ENCODE measurements around the gene EGFR. TPM values are rescaled to one million over a fixed set of nuclear protein-coding genes. Genes with fewer than 3 reads are reported as not detected.
A peak's percentile ranks its signal among the peaks of the same experiment; 100 is the strongest.

EGFR gene
- total and polyA plus RNA-seq, 2 donors (not counting 1 experiment from before 2014, with no cell fraction given) = 55.3 to 62.8 TPM

DNA sequence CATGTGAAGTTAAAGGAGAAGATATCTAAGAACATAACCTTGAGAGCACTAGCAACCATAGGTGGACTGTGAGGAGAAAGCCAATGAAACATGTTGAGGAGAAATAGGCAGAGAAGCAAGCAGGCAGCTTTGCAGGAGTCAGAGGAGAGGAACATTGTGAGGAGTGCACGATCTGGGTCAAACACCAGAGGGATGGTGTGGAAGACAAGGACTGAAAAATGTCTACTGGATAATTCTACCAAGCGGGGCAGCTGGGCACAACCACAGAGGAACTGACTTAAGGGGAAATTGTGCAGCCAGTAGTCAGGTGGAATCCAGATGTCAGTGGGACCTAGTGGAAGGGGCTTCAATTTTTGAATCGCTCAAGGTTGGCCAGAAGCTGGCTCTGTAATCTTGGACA, 234.4 kb downstream of the EGFR start:
- Histone ChIP-seq H4K20me1 (ENCODE audit: control insufficient read depth, extremely low read depth, insufficient read depth, low read length) (no peaks in the 10 kb centered on the region), H2AFZ (ENCODE audit: low read length) (no peak overlapping the region), H3K4me1 (ENCODE audit: control insufficient read depth, extremely low read depth, insufficient read depth, low read length) (peaks cover 5% of the 10 kb centered on the region), H3K4me3 (replicated peaks in 1 of 4; ENCODE audit: control extremely low read depth in 1 of 4, insufficient read depth in 1 of 4, low read depth in 3 of 4, low read length in 4 of 4) (no peak overlapping the region), H3K36me3 (ENCODE audit: control insufficient read depth, insufficient read depth, low read length) (no peaks in the 10 kb centered on the region), H3K9ac (ENCODE audit: insufficient read depth, low read length) (no peak overlapping the region), H3K79me2 (ENCODE audit: control insufficient read depth, insufficient read depth, low read length) (no peaks in the 10 kb centered on the region), H3K4me2 (ENCODE audit: extremely low read depth, insufficient read depth, low read length) (no peak overlapping the region), H3K9me3 (ENCODE audit: control insufficient read depth, insufficient read depth, low read depth, low read length) (no peaks in the 10 kb centered on the region), H3K27me3 (ENCODE audit: control insufficient read depth, insufficient read depth, low read length) (no peaks in the 10 kb centered on the region), H3K27ac (ENCODE audit: insufficient read depth, low read length) (no peak overlapping the region)
- DNase-seq (ENCODE audit: low read depth in 2 of 2) = no peak
- TF ChIP-seq, protein P1, sequence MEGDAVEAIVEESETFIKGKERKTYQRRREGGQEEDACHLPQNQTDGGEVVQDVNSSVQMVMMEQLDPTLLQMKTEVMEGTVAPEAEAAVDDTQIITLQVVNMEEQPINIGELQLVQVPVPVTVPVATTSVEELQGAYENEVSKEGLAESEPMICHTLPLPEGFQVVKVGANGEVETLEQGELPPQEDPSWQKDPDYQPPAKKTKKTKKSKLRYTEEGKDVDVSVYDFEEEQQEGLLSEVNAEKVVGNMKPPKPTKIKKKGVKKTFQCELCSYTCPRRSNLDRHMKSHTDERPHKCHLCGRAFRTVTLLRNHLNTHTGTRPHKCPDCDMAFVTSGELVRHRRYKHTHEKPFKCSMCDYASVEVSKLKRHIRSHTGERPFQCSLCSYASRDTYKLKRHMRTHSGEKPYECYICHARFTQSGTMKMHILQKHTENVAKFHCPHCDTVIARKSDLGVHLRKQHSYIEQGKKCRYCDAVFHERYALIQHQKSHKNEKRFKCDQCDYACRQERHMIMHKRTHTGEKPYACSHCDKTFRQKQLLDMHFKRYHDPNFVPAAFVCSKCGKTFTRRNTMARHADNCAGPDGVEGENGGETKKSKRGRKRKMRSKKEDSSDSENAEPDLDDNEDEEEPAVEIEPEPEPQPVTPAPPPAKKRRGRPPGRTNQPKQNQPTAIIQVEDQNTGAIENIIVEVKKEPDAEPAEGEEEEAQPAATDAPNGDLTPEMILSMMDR (conservative IDR thresholded peaks at IDR 0.05 in 1 of 2, IDR thresholded peaks at IDR 0.05 in 1 of 2; ENCODE audit: low read depth in 1 of 2, low read length in 2 of 2) = no peak
- no peak for TF ChIP-seq EZH2 (IDR thresholded peaks at IDR 0.05; ENCODE audit: low read length, missing control alignments)

- TF ChIP-seq, protein P1 (conservative IDR thresholded peaks at IDR 0.05 in 1 of 2, IDR thresholded peaks at IDR 0.05 in 1 of 2; ENCODE audit: low read depth in 1 of 2, low read length in 2 of 2) = no peak
- no peak for TF ChIP-seq EZH2 (IDR thresholded peaks at IDR 0.05; ENCODE audit: low read length, missing control alignments)
- peak overlapping the region; percentile 43 for H3K27ac ChIP-seq (ENCODE audit: insufficient read depth, low read length)
Observed at GRCh38 chr7:55254242-55254595, 235.4 kb downstream of the EGFR start.

DNA sequence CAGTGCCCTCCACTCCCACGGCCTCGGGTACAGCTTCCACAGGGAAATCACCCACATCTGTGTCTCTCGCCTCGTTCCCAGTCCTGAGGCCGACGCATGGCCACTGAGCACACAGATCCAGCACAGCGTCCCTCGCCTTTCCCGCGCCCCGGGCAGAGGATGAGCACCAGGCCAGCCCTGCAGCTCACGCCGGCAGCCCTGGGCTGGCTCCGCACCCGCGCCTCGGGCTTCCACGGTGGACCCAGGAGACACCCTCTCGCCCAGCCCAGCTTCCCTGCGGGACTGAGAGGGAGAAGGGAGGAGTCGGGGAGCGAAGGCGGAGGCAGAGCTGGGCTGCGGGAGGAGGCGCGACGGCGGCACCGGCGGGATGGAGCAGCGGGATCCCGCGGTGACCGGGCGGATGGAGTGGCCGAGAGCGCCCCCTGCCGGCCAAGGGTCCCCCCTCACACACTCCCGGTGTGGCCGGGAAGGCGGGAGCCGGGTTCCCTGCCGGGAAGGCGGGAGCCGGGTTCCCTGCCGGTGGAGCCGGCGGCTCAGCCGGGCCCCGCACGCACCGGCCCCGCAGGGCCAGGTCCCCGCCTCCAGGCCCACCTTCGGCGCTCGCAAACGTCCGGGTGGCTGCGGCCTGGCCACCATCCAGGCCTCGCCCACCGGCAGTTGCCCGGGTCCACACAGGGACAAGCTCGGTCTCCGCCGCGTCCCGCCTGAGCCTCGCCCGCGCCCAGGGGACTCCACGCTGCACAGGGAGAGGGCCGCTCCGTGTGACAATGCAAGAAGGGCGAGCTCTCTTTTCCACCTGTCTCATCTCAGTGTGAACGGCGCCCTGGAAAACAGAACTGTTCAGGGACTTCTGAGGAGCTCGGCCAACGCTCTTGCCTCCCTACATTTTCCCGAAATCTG, 236.0 kb downstream of the EGFR start:
- Histone ChIP-seq H4K20me1 (ENCODE audit: control insufficient read depth, extremely low read depth, insufficient read depth, low read length) (no peaks in the 10 kb centered on the region), H3K4me3 (replicated peaks in 1 of 4; ENCODE audit: control extremely low read depth in 1 of 4, insufficient read depth in 1 of 4, low read depth in 3 of 4, low read length in 4 of 4) (peak overlapping the region; percentile 67 to 70 (median 68)), H2AFZ (ENCODE audit: low read length) (peak overlapping the region; percentile 96), H3K9ac (ENCODE audit: insufficient read depth, low read length) (peak overlapping the region; percentile 70), H3K4me2 (ENCODE audit: extremely low read depth, insufficient read depth, low read length) (peak overlapping the region; percentile 99), H3K9me3 (ENCODE audit: control insufficient read depth, insufficient read depth, low read depth, low read length) (no peaks in the 10 kb centered on the region), H3K36me3 (ENCODE audit: control insufficient read depth, insufficient read depth, low read length) (no peaks in the 10 kb centered on the region), H3K79me2 (ENCODE audit: control insufficient read depth, insufficient read depth, low read length) (no peaks in the 10 kb centered on the region), H3K27ac (ENCODE audit: insufficient read depth, low read length) (peak overlapping the region; percentile 68), H3K4me1 (ENCODE audit: control insufficient read depth, extremely low read depth, insufficient read depth, low read length) (peaks cover 5% of the 10 kb centered on the region), H3K27me3 (ENCODE audit: control insufficient read depth, insufficient read depth, low read length) (no peaks in the 10 kb centered on the region)
- TF ChIP-seq, protein P1 (conservative IDR thresholded peaks at IDR 0.05 in 1 of 2, IDR thresholded peaks at IDR 0.05 in 1 of 2; ENCODE audit: low read depth in 1 of 2, low read length in 2 of 2) = peak; percentile 48 to 62
- no peak for TF ChIP-seq EZH2 (IDR thresholded peaks at IDR 0.05; ENCODE audit: low read length, missing control alignments)
- peak; percentile 66 to 70 for DNase-seq (ENCODE audit: low read depth in 2 of 2)

More at GRCh38 chr7:55254242-55254595, 235.4 kb downstream of the EGFR start:
- Histone ChIP-seq H3K79me2 (ENCODE audit: control insufficient read depth, insufficient read depth, low read length) (no peaks in the 10 kb centered on the region), H3K27me3 (ENCODE audit: control insufficient read depth, insufficient read depth, low read length) (no peaks in the 10 kb centered on the region), H3K36me3 (ENCODE audit: control insufficient read depth, insufficient read depth, low read length) (no peaks in the 10 kb centered on the region), H3K4me2 (ENCODE audit: extremely low read depth, insufficient read depth, low read length) (peak overlapping the region; percentile 92), H3K4me1 (ENCODE audit: control insufficient read depth, extremely low read depth, insufficient read depth, low read length) (peaks cover 5% of the 10 kb centered on the region), H2AFZ (ENCODE audit: low read length) (peak overlapping the region; percentile 85), H3K9me3 (ENCODE audit: control insufficient read depth, insufficient read depth, low read depth, low read length) (no peaks in the 10 kb centered on the region), H4K20me1 (ENCODE audit: control insufficient read depth, extremely low read depth, insufficient read depth, low read length) (no peaks in the 10 kb centered on the region), H3K4me3 (replicated peaks in 1 of 4; ENCODE audit: control extremely low read depth in 1 of 4, insufficient read depth in 1 of 4, low read depth in 3 of 4, low read length in 4 of 4) (peak overlapping the region; percentile 56 to 70 (median 66)), H3K9ac (ENCODE audit: insufficient read depth, low read length) (peak overlapping the region; percentile 61)
- no peak for DNase-seq (ENCODE audit: low read depth in 2 of 2)

All from fibroblast of lung (primary cell).